NB4 (cell line): ENCODE measurements around the gene TEF.
"Not testable (repeated sequence)": the region's sequence is repeated elsewhere in the genome, so short reads cannot be mapped to it uniquely, and the experiment has no call there.

ENCODE experiments used
- DNase-seq: peaks from one replicate; pipeline ENCODE4 v3.0.0; 2010; ENCODE audit warnings: low read depth
- H3K4me3 ChIP-seq: one replicate; pipeline ENCODE4 v1.5.1; 2011; ENCODE audit warnings: mild to moderate bottlenecking, low read depth, low read length, moderate library complexity
- CTCF ChIP-seq: IDR thresholded peaks from one replicate; pipeline ENCODE4 v1.5.1; 2012; ENCODE audit warnings: low read depth, low read length
- MAX ChIP-seq: IDR thresholded peaks from 2 replicates; pipeline ENCODE4 v1.6.1; 2011; ENCODE audit warnings: low read depth, low read length
- MYC ChIP-seq: IDR thresholded peaks from 2 replicates; pipeline ENCODE4 v1.6.1; 2011; ENCODE audit warnings: low read depth, low read length
- POLR2A ChIP-seq: IDR thresholded peaks from 2 replicates; pipeline ENCODE4 v1.6.1; 2011; ENCODE audit warnings: mild to moderate bottlenecking; ENCODE audit not compliant: insufficient read length; ENCODE audit errors: extremely low read depth

TEF gene

GRCh38 chr22:41435560-41435959, 53.8 kb downstream of the TEF start:
- no peak for DNase-seq
- TF ChIP-seq MAX (no peak), POLR2A (no peak), CTCF (no peak), MYC (no peak)
- no peak overlapping the region for H3K4me3 ChIP-seq

- TF ChIP-seq CTCF (no peak), MAX (no peak), MYC (no peak), POLR2A (no peak)
- DNase-seq: no peak
- H3K4me3 ChIP-seq: no peak overlapping the region
Observed at GRCh38 chr22:41436322-41437113, 54.8 kb downstream of the TEF start.

GRCh38 chr22:41437198-41437597, 55.5 kb downstream of the TEF start:
- no peak for TF ChIP-seq MAX
- no peak for TF ChIP-seq MYC
- no peak for TF ChIP-seq CTCF
- TF ChIP-seq POLR2A: no peak
- H3K4me3 ChIP-seq: no peak overlapping the region
- DNase-seq: no peak

GRCh38 chr22:41440511-41440910, 58.8 kb downstream of the TEF start:
- not testable (repeated sequence) for H3K4me3 ChIP-seq, DNase-seq

- no peak overlapping the region for H3K4me3 ChIP-seq
- DNase-seq: no peak
- no peak for TF ChIP-seq CTCF
- no peak for TF ChIP-seq POLR2A
- no peak for TF ChIP-seq MYC
Observed at GRCh38 chr22:41442240-41442792, 60.6 kb downstream of the TEF start.

- peak; percentile 64 for DNase-seq
- TF ChIP-seq MAX: no peak
- no peak for TF ChIP-seq POLR2A
- TF ChIP-seq CTCF: no peak
- TF ChIP-seq MYC: no peak
Observed at GRCh38 chr22:41444360-41445128, 62.8 kb downstream of the TEF start.

More at GRCh38 chr22:41444360-41445128, 62.8 kb downstream of the TEF start:
- H3K4me3 ChIP-seq: peak overlapping the region; percentile 86
